MCF 10A (cell line): ENCODE data around the gene UCN2. TPM values are rescaled to one million over a fixed set of nuclear protein-coding genes. Genes with fewer than 3 reads are reported as not detected.

Experiments used
- microRNA-seq: library from miRNA; unstranded; fragments of <30 nt; microRNA quantifications from one replicate; pipeline ENCODE4 v1.2.0, GENCODE V29; 2022
- total RNA-seq: library from RNA; stranded (reverse); gene quantifications from 2 replicates; pipeline ENCODE4 v1.2.3, GENCODE V29; 2022

The UCN2 gene
- total RNA-seq, 1 experiment from 2014 or later, result 3.8 TPM

Small RNAs within 50 kb of the gene (microRNA-seq; reads per million reads assigned to microRNA genes)
- not detected for gene MIR6823
- not detected for gene MIR711

Other genes starting within 250 kb of the UCN2 start
- gene SPINK8, start 230.1 kb downstream of the UCN2 start, total RNA-seq, result not detected in 2 replicates
- gene FBXW12, start 191.6 kb downstream of the UCN2 start, total RNA-seq, result not detected in 2 replicates
- 90.0 and 101 TPM in 2 replicates for gene PLXNB1, start 133.7 kb downstream of the UCN2 start, total RNA-seq
- 31.9 and 32.5 TPM in 2 replicates for gene CCDC51, start 123.7 kb downstream of the UCN2 start, total RNA-seq
- 356 and 372 TPM in 2 replicates for gene TMA7, start 123.5 kb downstream of the UCN2 start, total RNA-seq
- gene ATRIP, start 117.0 kb downstream of the UCN2 start, total RNA-seq, result 8.6 and 9.1 TPM in 2 replicates
- 131 and 170 TPM in 2 replicates for gene SHISA5, start 59.6 kb downstream of the UCN2 start, total RNA-seq
- 3.4 and 4.6 TPM in 2 replicates for gene PFKFB4, start 7.0 kb downstream of the UCN2 start, total RNA-seq
- 44.2 and 60.5 TPM in 2 replicates for gene COL7A1, start 31.5 kb upstream of the UCN2 start, total RNA-seq
- 383 and 413 TPM in 2 replicates for gene UQCRC1, start 45.9 kb upstream of the UCN2 start, total RNA-seq
- not detected in 2 replicates for gene TMEM89, start 58.0 kb upstream of the UCN2 start, total RNA-seq
- gene SLC26A6, start 71.7 kb upstream of the UCN2 start, total RNA-seq, result 47.4 and 63.3 TPM in 2 replicates
- gene CELSR3, start 99.1 kb upstream of the UCN2 start, total RNA-seq, result 17.6 and 21.5 TPM in 2 replicates
- 23.8 and 26.9 TPM in 2 replicates for gene NCKIPSD, start 122.1 kb upstream of the UCN2 start, total RNA-seq
- gene IP6K2, start 153.4 kb upstream of the UCN2 start, total RNA-seq, result 99.3 and 117 TPM in 2 replicates